GM18951 (cell line): ENCODE data around the gene OR2F1.

ENCODE experiments used
- POLR2A ChIP-seq: IDR thresholded peaks from 4 replicates; pipeline ENCODE4 v1.6.1; 2011; ENCODE audit warnings: mild to moderate bottlenecking; ENCODE audit not compliant: insufficient read length, insufficient read depth; ENCODE audit errors: extremely low read depth
- in situ Hi-C: fragments of 300-500 bp; cut with MboI; formaldehyde crosslinking; loops from one replicate; pipeline ENCODE4 v1.12.0; 2022; ENCODE audit warnings: low sequenced_read_pairs, mixed read lengths, inconsistent platforms; ENCODE audit not compliant: unreplicated experiment

The OR2F1 gene

GRCh38 chr7:143973870-143974416 lies 19.3 kb downstream of the OR2F1 start:
- in situ Hi-C loops = no loop called here
- TF ChIP-seq POLR2A = no peak

GRCh38 chr7:143974459-143974858 lies 19.8 kb downstream of the OR2F1 start:
- TF ChIP-seq POLR2A = no peak
- in situ Hi-C loops = no loop called here

GRCh38 chr7:143975617-143976016 lies 21.0 kb downstream of the OR2F1 start:
- in situ Hi-C loops = no loop called here
- TF ChIP-seq POLR2A = no peak

GRCh38 chr7:143978585-143978984 lies 23.9 kb downstream of the OR2F1 start:
- TF ChIP-seq POLR2A = no peak
- in situ Hi-C loops = no loop called here

GRCh38 chr7:143979359-143979758 lies 24.7 kb downstream of the OR2F1 start:
- in situ Hi-C loops = no loop called here
- TF ChIP-seq POLR2A = no peak

GRCh38 chr7:143979998-143980397 lies 25.4 kb downstream of the OR2F1 start:
- in situ Hi-C loops = no loop called here
- no peak for TF ChIP-seq POLR2A

- TF ChIP-seq POLR2A = no peak
- in situ Hi-C loops = no loop called here
Measured at GRCh38 chr7:143980746-143981510, 26.3 kb downstream of the OR2F1 start.

- in situ Hi-C loops = no loop called here
- no peak for TF ChIP-seq POLR2A
Measured at GRCh38 chr7:143983960-143984359, 29.3 kb downstream of the OR2F1 start.

- in situ Hi-C loops = no loop called here
- no peak for TF ChIP-seq POLR2A
Measured at GRCh38 chr7:143987513-143987912, 32.9 kb downstream of the OR2F1 start.

- no peak for TF ChIP-seq POLR2A
Measured at GRCh38 chr7:143988976-143989745, 34.5 kb downstream of the OR2F1 start.

GRCh38 chr7:143992670-143993069 lies 38.0 kb downstream of the OR2F1 start:
- no peak for TF ChIP-seq POLR2A
- in situ Hi-C loops = no loop called here

More at GRCh38 chr7:143988976-143989745, 34.5 kb downstream of the OR2F1 start:
- in situ Hi-C loops = no loop called here

- in situ Hi-C loops = no loop called here
- TF ChIP-seq POLR2A = no peak
Measured at GRCh38 chr7:143993924-143994323, 39.3 kb downstream of the OR2F1 start.

GRCh38 chr7:144000020-144000419 lies 45.4 kb downstream of the OR2F1 start, which contains the start of gene OR6B1:
Gene OR6B1 (plus strand): TSS chr7:144000320. CDS start chr7:144003997, 3,677 bp downstream.
- in situ Hi-C loops = no loop called here
- no peak for TF ChIP-seq POLR2A

- in situ Hi-C loops = no loop called here
- no peak for TF ChIP-seq POLR2A
Measured at GRCh38 chr7:144001543-144001942, 46.9 kb downstream of the OR2F1 start.

GRCh38 chr7:144004703-144005102 lies 50.1 kb downstream of the OR2F1 start:
- in situ Hi-C loops = no loop called here

More at GRCh38 chr7:144004703-144005102, 50.1 kb downstream of the OR2F1 start:
- no peak for TF ChIP-seq POLR2A
